Peyer's patch (tissue), 4 donors: ENCODE results near the gene TRPV6. TPM values are rescaled to one million over a fixed set of nuclear protein-coding genes. Genes with fewer than 3 reads are reported as not detected.

Experiments
- DNase-seq, 3 donors: peaks; one replicate each; pipeline ENCODE4 v3.0.0-alpha.2; 2017 to 2019
- H3K27ac ChIP-seq, 4 donors: fragments of 200-600 bp; sonication (generic); one replicate each; pipeline ENCODE4 v1.5.1; 2016 to 2019
- H3K27me3 ChIP-seq, 2 donors: fragments of 200-600 bp; sonication (generic); one replicate each; pipeline ENCODE4 v1.5.1; 2019
- H3K36me3 ChIP-seq, 3 donors: fragments of 200-600 bp; sonication (generic); one replicate each; pipeline ENCODE4 v1.5.1; 2016 to 2019
- H3K4me1 ChIP-seq, 4 donors: fragments of 200-600 bp; sonication (generic); one replicate each; pipeline ENCODE4 v1.5.1; 2016 to 2019
- H3K4me3 ChIP-seq, 4 donors: fragments of 200-600 bp; sonication (generic); 1 replicate in 3 of 4; 2 replicates in 1 of 4; pipeline ENCODE4 v1.5.1; 2016 to 2019; ENCODE audit warnings: mild to moderate bottlenecking in 1 of 4
- H3K9me3 ChIP-seq, 4 donors: fragments of 200-600 bp; sonication (generic); one replicate each; pipeline ENCODE4 v1.5.1; 2016 to 2019; ENCODE audit warnings: mild to moderate bottlenecking in 1 of 4
- CTCF ChIP-seq, 6 experiments: fragments of 450-650 bp in 4 of 6; fragments of 200-600 bp in 2 of 6; sonication (generic) in 1 of 6; IDR thresholded peaks; one replicate each; pipeline ENCODE4 v1.5.1; 2017 to 2019; ENCODE audit warnings: antibody characterized with exemption in 6 of 6, mild to moderate bottlenecking in 3 of 6, moderate library complexity in 1 of 6
- POLR2A ChIP-seq, 2 donors: fragments of 450-650 bp; IDR thresholded peaks; one replicate each; pipeline ENCODE4 v1.5.1; 2017; ENCODE audit warnings: antibody characterized with exemption in 2 of 2, mild to moderate bottlenecking in 2 of 2, moderate library complexity in 2 of 2
- total RNA-seq, 4 donors: library from RNA; depleted of rRNA; stranded (reverse); fragments of >200 nt; gene quantifications; one replicate each; pipeline ENCODE4 v1.1.0, GENCODE V29; 2016

The TRPV6 gene
- total RNA-seq, 4 donors from 2014 or later: 0.19 to 2.5 (median 0.82) TPM

GRCh38 chr7:142906643-142907042 lies 21.1 kb upstream of the TRPV6 start:
- no peak for TF ChIP-seq CTCF (IDR thresholded peaks at IDR 0.05)
- TF ChIP-seq POLR2A (IDR thresholded peaks at IDR 0.05): no peak
- no peak overlapping the region for H3K27ac ChIP-seq
- DNase-seq: no peak
- H3K27me3 ChIP-seq: no peaks in the 10 kb centered on the region
- H3K4me3 ChIP-seq: no peak overlapping the region
- peaks cover 0 to 7% (median 2%) of the 10 kb centered on the region in 4 donors for H3K9me3 ChIP-seq
- H3K36me3 ChIP-seq: no peaks in the 10 kb centered on the region
- H3K4me1 ChIP-seq: peaks cover 0 to 10% (median 0%) of the 10 kb centered on the region in 4 donors

GRCh38 chr7:142905759-142906158 lies 20.2 kb upstream of the TRPV6 start:
- Histone ChIP-seq H3K4me1 (peaks cover 0 to 10% (median 0%) of the 10 kb centered on the region in 4 donors), H3K27me3 (no peaks in the 10 kb centered on the region), H3K4me3 (no peak overlapping the region), H3K36me3 (no peaks in the 10 kb centered on the region), H3K27ac (no peak overlapping the region), H3K9me3 (peaks cover 0 to 7% (median 2%) of the 10 kb centered on the region in 4 donors)
- TF ChIP-seq CTCF (IDR thresholded peaks at IDR 0.05): no peak
- no peak for TF ChIP-seq POLR2A (IDR thresholded peaks at IDR 0.05)
- no peak for DNase-seq

GRCh38 chr7:142904128-142904527 lies 18.6 kb upstream of the TRPV6 start:
- TF ChIP-seq CTCF (IDR thresholded peaks at IDR 0.05): no peak
- TF ChIP-seq POLR2A (IDR thresholded peaks at IDR 0.05): no peak
- no peaks in the 10 kb centered on the region for H3K27me3 ChIP-seq
- no peak overlapping the region for H3K27ac ChIP-seq
- H3K4me3 ChIP-seq: no peak overlapping the region
- H3K36me3 ChIP-seq: no peaks in the 10 kb centered on the region
- peaks cover 0 to 2% (median 0%) of the 10 kb centered on the region in 4 donors for H3K4me1 ChIP-seq
- H3K9me3 ChIP-seq: peaks cover 0 to 7% (median 2%) of the 10 kb centered on the region in 4 donors
- DNase-seq: no peak

- H3K9me3 ChIP-seq: peaks cover 0 to 7% (median 2%) of the 10 kb centered on the region in 4 donors
- no peaks in the 10 kb centered on the region for H3K36me3 ChIP-seq
- no peaks in the 10 kb centered on the region for H3K4me1 ChIP-seq
- H3K27ac ChIP-seq: no peak overlapping the region
- H3K4me3 ChIP-seq: no peak overlapping the region
- no peak for DNase-seq
- H3K27me3 ChIP-seq: no peaks in the 10 kb centered on the region
- TF ChIP-seq POLR2A (IDR thresholded peaks at IDR 0.05): no peak
- TF ChIP-seq CTCF (IDR thresholded peaks at IDR 0.05): no peak
These were observed 16.1 kb upstream of the TRPV6 start for GRCh38 chr7:142901426-142902259.

GRCh38 chr7:142899661-142900060 lies 14.1 kb upstream of the TRPV6 start:
- H3K4me1 ChIP-seq: no peaks in the 10 kb centered on the region
- H3K27ac ChIP-seq: no peak overlapping the region
- no peaks in the 10 kb centered on the region for H3K27me3 ChIP-seq
- no peak overlapping the region for H3K4me3 ChIP-seq
- DNase-seq: no peak
- H3K36me3 ChIP-seq: no peaks in the 10 kb centered on the region
- TF ChIP-seq CTCF (IDR thresholded peaks at IDR 0.05): no peak
- no peak for TF ChIP-seq POLR2A (IDR thresholded peaks at IDR 0.05)
- peaks cover 0 to 6% (median 2%) of the 10 kb centered on the region in 4 donors for H3K9me3 ChIP-seq
